ENCODE data around the gene CHIC2. TPM values are rescaled to one million over a fixed set of nuclear protein-coding genes. Genes with fewer than 3 reads are reported as not detected.

CHIC2 gene
- total RNA-seq, 1 donor from 2014 or later: 16.5 TPM

DNA sequence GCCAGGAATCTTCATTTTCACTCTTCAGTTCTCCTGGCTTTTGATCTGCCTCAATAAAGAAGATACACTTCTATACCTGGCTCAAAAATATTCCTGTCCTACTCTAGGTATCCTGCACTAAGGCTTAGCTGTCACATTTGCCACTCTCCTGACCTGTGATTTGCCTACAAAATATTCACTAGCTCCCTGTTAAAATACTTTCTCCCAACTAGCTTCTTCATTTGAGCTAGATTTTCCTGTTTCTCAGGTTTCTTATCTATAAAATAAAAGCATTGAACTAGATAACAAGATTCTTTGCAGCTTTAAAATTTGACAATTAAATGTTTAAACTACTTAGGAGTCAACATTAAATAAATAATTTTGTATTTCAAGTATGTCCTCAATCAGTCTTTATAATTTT, 53.2 kb downstream of the CHIC2 start:
- TF ChIP-seq, protein P1, sequence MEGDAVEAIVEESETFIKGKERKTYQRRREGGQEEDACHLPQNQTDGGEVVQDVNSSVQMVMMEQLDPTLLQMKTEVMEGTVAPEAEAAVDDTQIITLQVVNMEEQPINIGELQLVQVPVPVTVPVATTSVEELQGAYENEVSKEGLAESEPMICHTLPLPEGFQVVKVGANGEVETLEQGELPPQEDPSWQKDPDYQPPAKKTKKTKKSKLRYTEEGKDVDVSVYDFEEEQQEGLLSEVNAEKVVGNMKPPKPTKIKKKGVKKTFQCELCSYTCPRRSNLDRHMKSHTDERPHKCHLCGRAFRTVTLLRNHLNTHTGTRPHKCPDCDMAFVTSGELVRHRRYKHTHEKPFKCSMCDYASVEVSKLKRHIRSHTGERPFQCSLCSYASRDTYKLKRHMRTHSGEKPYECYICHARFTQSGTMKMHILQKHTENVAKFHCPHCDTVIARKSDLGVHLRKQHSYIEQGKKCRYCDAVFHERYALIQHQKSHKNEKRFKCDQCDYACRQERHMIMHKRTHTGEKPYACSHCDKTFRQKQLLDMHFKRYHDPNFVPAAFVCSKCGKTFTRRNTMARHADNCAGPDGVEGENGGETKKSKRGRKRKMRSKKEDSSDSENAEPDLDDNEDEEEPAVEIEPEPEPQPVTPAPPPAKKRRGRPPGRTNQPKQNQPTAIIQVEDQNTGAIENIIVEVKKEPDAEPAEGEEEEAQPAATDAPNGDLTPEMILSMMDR (conservative IDR thresholded peaks at IDR 0.05): no peak
- peaks cover 19% of the 10 kb centered on the region for H3K4me1 Mint-ChIP-seq (ENCODE audit: unreplicated experiment)

DNA sequence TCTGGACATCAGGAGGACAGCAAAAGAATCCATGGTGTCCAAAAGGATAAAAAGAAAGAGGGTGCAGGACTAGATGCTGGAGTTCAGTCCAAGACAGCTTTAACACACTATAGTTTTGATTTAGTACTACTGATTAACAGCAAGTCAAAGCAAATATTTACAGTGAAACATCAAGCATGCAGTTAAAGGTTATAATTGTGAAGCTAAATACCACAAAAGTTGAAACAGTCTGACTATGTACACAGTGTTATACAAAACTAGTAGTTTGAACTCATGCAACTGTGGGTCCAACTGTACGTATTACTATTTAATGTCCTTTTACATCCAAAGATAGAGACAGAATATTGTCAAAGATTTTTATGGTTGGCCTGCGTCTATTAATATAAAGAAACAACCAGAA, 57.6 kb downstream of the CHIC2 start:
- Mint-ChIP-seq H3K4me3 (no peak overlapping the region), H3K27ac (no peak overlapping the region), H3K9me3 (no peaks in the 10 kb centered on the region), H3K27me3 (no peaks in the 10 kb centered on the region), H3K4me1 (ENCODE audit: unreplicated experiment) (peaks cover 6% of the 10 kb centered on the region), H3K36me3 (peaks cover 7% of the 10 kb centered on the region)
- TF ChIP-seq, protein P1 (conservative IDR thresholded peaks at IDR 0.05): no peak
- DNase-seq (ENCODE audit: extremely low spot score, unreplicated experiment): no peak

More for the DNA sequence above, 53.2 kb downstream of the CHIC2 start:
- Mint-ChIP-seq H3K4me3 (no peak overlapping the region), H3K9me3 (no peaks in the 10 kb centered on the region), H3K36me3 (peaks cover 7% of the 10 kb centered on the region), H3K27me3 (no peaks in the 10 kb centered on the region), H3K27ac (no peak overlapping the region)
- no peak for DNase-seq (ENCODE audit: extremely low spot score, unreplicated experiment)

DNA sequence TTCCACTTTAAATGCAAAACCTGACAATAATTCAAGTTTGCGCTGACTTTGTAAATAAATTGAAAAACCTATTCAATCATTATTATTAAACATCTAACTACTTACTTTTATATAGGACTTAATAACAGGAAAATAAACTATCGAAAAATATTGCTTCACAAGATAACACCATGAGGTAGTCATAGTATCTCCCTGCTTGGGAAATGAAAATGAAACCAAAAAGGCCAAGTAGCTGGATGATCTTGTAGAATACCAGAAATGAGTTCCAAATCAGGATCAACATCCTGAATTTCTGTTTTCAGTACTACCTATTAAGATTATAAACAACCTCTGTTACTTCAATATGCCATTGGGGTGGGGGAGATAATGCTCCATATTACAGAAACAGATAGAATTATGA, 58.9 kb downstream of the CHIC2 start:
- H3K36me3 Mint-ChIP-seq: peaks cover 7% of the 10 kb centered on the region
- H3K27me3 Mint-ChIP-seq: no peaks in the 10 kb centered on the region
- H3K4me3 Mint-ChIP-seq: no peak overlapping the region

DNA sequence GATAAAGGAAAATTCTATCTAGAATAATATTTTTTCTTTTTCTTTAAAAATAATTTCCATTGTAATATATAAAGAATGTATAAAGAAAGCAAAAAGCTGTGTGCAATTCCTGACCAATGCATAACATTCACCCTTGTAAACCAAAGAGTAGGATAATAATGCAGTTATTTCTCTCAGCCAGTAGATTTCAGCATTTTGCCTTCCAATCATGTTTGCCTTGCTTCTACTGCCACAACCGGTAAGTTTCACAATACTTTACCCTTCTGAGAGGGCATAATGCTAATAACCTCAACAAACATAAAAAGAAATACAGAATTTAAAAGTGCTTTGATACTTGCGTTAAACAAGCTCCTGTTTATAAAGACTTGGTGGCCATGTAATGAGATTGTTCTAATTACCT, 59.9 kb downstream of the CHIC2 start:
- H3K9me3 Mint-ChIP-seq: no peaks in the 10 kb centered on the region
- peaks cover 6% of the 10 kb centered on the region for H3K4me1 Mint-ChIP-seq (ENCODE audit: unreplicated experiment)
- TF ChIP-seq, protein P1 (conservative IDR thresholded peaks at IDR 0.05): no peak
- no peak for DNase-seq (ENCODE audit: extremely low spot score, unreplicated experiment)
- H3K36me3 Mint-ChIP-seq: peaks cover 6% of the 10 kb centered on the region
- no peak overlapping the region for H3K27ac Mint-ChIP-seq
- H3K4me3 Mint-ChIP-seq: no peak overlapping the region
- H3K27me3 Mint-ChIP-seq: no peaks in the 10 kb centered on the region

More for the DNA sequence above, 58.9 kb downstream of the CHIC2 start:
- Mint-ChIP-seq H3K27ac (no peak overlapping the region), H3K9me3 (no peaks in the 10 kb centered on the region), H3K4me1 (ENCODE audit: unreplicated experiment) (peaks cover 6% of the 10 kb centered on the region)
- TF ChIP-seq, protein P1 (conservative IDR thresholded peaks at IDR 0.05): no peak
- no peak for DNase-seq (ENCODE audit: extremely low spot score, unreplicated experiment)

DNA sequence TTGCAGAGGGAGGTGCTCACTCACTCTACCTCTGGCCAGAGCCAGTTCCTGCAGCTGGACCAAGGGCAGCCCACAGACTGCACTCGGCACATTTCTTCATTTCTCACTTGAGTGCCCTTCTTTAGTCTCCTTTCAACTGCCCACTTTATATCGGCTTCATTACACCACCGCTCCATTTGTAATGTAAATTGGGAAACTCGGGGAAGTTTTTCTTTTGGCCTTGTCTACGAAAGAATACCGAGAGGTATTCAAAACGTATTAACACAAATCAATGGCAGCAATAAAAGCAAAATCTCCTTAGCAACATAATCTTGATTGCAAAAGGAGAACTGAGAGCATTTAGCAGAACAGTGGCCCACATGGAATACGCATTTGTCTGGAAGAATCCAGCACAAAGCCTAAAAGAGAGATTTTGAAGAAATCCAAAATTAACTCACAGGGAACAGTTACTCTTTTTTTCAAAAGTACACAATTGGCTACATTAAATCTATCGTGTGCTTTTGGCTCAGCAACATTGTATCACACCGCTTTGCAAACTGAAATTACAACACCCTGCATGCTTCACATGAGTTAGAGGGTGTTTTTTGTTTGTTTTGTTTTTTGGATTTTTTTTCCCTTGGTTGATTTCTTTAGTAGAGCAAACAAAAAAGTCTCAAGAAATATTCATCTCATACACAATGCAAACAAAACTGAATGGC, 62.6 kb downstream of the CHIC2 start:
- Mint-ChIP-seq H3K27me3 (no peaks in the 10 kb centered on the region), H3K36me3 (peaks cover 7% of the 10 kb centered on the region), H3K27ac (no peak overlapping the region), H3K9me3 (no peaks in the 10 kb centered on the region), H3K4me1 (ENCODE audit: unreplicated experiment) (peaks cover 12% of the 10 kb centered on the region), H3K4me3 (no peak overlapping the region)
- no peak for DNase-seq (ENCODE audit: extremely low spot score, unreplicated experiment)
- TF ChIP-seq, protein P1 (conservative IDR thresholded peaks at IDR 0.05): no peak
